NOMO-1 treated with dmso at 0.1 percent for 144 hours (cell line): ENCODE results near the gene ADK.
"Not testable (repeated sequence)": the region's sequence is repeated elsewhere in the genome, so short reads cannot be mapped to it uniquely, and the experiment has no call there.

ENCODE experiments used
- DNase-seq: peaks from one replicate; lab custom pipeline; 2025; ENCODE audit not compliant: unreplicated experiment; lab: John Stamatoyannopoulos, UW

Gene ADK

DNA sequence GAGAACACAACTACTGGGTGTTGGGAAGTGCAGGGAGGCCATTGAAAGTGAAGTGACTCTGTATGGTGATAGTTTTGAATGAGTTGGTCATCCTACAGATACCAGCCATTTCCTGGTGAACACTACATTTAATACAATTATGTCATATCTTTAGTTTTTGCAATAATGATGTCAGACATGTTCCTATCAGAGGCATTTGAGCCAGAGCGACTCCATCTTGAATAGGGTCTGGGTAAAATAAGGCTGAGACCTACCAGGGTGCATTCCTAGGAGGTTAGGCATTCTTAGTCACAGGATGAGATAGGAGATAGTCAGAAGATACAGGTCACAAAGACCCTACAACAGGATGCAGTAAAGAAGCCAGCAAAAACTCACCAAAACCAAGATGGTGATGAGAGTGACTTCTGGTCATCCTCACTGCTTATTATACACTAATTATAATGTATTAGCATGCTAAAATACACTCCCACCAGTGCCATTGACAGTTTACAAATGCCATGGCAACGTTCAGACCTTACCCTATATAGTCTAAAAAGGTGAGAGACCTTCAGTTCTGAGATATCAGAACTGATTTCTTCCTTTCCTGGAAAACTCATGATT lies 28.2 kb downstream of the ADK start:
- no peak for DNase-seq

- DNase-seq: no peak
These were observed 35.7 kb downstream of the ADK start for GRCh38 chr10:74186678-74187077.

DNA sequence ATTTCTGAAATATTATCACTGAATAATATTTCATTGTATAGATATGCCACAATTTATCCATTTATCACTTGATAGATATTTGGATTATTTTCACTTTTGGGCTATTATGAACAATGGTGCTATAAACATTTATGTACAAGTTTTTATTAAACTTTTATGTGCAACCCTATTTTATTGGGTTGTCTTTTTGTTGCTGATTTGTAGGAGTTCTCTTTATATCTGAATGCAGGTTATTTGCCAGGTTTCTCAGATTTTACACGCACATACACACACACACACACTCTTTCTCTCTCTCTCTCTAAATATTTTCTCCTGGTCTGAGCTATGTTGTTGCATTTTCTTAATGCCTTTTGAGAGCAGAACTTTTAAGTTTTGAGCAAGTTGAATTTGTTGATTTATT lies 36.2 kb downstream of the ADK start:
- DNase-seq: no peak

DNA sequence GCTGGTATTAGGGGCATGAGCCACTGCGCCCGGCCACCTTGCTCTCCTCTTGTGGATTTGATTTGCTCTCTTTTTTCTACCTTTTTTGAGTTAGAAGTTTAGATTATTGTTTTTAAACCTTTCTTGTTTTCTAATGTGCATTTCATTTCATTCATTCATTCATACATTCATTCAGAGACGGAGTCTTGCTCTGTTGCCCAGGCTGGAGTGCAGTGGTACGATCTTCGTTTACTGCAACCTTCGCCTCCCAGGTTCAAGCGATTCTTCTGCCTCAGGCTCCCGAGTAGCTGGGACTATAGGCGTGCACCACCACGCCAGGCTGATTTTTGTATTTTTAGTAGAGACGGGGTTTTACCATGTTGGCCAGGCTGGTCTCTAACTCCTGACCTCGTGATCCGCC lies 37.6 kb downstream of the ADK start:
- not testable (repeated sequence) for DNase-seq

DNA sequence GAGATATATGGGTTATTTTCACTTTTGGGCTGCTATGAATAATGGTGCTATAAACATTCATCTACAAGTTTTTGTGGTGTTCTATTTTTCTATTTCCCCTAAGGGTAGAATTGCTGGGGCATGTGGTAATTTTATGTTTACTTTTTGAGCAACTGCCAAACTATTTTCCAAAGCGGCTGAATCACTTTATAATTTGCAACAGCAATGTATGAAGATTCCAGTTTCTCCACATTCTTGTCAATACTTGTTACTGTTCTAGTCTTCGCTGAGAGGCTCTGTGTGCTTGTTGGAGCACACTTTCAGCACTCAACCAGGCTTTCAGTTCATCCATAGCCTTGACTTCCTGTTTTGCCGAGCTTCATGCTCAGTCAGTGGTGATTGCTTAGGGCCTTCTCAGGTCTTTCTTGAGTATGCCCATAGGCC lies 39.0 kb downstream of the ADK start:
- peak; percentile 61 for DNase-seq

GRCh38 chr10:74190494-74190893 lies 39.5 kb downstream of the ADK start:
- DNase-seq: no peak

GRCh38 chr10:74194545-74194944 lies 43.5 kb downstream of the ADK start:
- no peak for DNase-seq

- no peak for DNase-seq
These were observed 44.0 kb downstream of the ADK start for GRCh38 chr10:74194999-74195398.

DNA sequence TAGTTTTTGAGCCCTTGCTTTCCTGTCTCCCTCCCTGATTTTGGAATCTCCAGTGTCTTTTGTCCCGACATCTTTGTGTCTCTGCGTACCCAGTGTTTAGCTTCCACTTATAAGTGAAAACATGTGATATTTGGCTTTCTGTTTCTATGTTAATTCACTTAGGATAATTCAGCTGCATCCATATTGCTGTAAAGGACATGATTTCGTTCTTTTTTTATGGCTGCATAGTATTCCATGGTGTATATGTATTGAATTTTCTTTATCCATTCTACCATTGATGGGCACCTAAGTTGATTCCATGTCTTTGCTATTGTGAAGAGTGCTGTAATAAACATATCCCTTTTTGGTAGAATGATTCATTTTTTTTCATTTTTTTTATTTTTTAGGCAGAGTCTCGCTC lies 48.3 kb downstream of the ADK start:
- DNase-seq: no peak

- DNase-seq: no peak
These were observed 51.3 kb downstream of the ADK start for GRCh38 chr10:74202356-74202755.

DNA sequence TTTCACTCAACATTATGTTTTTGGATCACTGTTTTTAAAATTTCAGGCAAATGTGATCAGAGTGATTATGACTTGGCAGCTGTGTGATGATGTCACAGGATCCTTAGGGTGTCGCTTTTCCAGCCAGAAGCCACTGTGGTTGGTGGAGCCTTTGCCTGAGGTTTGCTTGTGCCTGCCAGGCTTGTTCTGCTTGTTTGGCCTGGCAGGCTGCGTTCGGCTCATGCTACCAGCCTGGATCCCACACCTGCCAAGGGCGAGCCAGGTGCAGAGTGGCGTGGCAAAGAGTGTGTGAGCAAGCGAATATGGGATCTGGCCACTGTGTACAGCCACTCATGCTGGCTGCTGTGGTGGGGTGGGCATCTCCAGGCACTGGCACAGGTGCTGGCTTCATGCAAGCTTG lies 55.7 kb downstream of the ADK start:
- DNase-seq: no peak

- DNase-seq: no peak
These were observed 56.9 kb downstream of the ADK start for GRCh38 chr10:74207691-74208480.

DNA sequence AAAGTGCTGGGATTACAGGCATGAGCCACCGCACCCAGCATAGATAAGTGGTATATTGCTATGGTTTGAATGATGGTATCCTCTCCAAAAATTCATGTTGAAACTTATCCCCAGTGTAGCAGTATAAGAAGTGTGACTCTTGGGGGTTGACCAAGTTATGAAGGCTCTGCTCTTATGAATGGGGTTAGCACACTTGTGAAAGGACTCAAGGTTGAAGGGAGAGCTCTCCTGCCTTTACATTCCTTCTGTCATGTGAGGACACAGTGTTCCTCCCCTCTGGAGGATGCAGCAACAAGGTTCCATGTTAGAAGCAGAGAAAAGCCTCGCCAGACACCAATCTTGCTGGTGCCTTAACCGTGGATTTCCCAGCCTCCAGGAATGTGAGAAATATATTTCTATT lies 58.0 kb downstream of the ADK start:
- DNase-seq: no peak

GRCh38 chr10:74213019-74213418 lies 62.0 kb downstream of the ADK start:
- DNase-seq: no peak

DNA sequence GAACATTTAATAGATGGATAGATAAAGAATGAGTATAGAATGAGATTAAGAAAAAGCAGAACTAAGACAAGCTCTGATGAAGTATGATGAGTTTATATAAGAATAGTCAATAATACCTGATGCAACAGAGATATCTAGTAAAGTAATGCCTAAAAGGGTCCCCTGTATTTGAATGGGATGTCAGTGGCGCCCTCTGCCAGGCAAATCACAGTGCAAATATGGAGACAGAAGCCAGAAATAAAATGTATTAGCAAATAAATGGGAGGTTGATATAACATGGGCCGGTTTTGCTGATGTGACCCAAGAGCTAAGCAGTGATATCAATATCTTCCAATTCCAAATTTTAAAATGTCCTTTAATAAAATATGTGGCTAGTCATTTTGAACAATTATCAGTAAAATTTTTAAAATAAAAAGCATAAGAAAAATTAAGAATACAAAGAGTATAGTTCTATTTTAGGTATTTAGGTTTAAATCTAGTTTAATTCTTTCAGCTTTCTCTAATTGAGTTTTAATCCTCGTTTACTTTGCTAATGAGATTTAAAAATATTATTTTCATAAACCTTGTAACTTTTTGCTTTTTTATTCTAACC lies 62.6 kb downstream of the ADK start:
- no peak for DNase-seq

DNA sequence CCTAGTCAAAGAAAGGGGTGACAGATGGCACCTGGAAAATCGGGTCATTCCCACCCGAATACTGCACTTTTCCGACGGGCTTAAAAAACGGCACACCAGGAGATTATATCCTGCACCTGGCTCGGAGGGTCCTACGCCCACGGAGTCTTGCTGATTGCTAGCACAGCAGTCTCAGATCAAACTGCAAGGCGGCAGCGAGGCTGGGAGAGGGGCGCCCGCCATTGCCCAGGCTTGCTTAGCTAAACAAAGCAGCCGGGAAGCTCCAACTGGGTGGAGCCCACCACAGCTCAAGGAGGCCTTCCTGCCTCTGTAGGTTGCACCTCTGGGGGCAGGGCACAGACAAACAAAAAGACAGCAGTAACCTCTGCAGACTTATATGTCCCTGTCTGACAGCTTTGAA lies 66.1 kb downstream of the ADK start:
- not testable (repeated sequence) for DNase-seq

DNA sequence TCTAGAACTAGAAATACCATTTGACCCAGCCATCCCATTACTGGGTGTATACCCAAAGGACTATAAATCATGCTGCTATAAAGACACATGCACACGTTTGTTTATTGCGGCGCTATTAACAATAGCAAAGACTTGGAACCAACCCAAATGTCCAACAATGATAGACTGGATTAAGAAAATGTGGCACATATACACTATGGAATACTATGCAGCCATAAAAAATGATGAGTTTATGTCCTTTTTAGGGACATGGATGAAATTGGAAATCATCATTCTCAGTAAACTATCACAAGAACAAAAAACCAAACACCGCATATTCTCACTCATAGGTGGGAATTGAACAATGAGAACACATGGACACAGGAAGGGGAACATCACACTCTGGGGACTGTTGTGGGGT lies 71.4 kb downstream of the ADK start:
- not testable (repeated sequence) for DNase-seq

GRCh38 chr10:74223755-74224529 lies 72.9 kb downstream of the ADK start:
- DNase-seq: no peak

DNA sequence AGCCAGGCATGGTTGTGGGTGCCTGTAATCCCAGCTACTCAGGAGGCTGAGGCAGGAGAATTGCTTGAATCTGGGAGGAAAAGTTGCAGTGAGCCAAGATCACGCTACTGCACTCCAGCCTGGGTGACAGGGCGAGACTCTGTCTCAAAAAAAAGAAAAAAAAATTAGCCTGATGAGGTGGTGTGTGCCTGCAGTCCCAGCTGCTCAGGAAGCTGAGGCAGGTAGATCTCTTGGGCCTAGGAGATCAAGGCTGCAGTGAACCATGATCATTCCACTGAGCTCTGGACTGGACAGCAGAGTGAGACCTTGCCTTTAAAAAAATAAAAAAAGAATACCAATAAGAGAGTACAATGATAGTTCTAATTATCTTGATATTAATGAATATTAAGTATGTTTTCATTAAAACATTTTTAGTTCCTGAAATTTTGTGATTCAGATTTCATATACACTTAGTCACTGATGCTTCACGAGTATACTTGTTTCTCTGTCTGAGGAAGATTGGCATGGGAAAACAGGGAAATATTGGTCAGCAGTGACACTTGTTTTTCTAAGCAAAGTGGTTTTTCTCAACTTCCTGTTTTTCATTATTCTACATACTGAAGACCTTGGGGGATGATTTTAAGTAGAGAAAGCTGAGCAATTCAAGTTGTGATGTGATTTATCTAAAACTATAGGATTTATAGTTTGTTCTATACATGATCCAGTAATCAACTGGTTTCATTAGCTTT lies 76.8 kb downstream of the ADK start:
- no peak for DNase-seq

DNA sequence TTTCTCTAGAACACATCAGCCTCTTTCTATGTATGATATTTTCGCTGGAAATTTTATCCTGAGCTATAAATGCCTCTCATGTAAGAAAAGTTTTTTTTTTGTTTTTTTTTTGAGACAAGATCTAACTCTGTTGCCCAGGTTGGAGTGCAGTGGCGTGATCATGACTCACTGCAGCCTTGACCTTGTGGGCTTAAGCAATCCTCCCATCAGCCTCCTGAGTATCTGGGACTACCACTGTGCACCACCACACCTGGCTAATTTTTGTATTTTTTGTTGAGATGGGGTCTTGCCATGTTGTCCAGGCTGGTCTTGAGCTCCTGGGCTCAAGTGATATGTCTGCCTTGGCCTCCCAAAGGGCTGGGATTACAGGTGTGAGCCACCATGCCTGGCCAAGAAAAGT lies 80.4 kb downstream of the ADK start:
- no peak for DNase-seq

GRCh38 chr10:74233281-74233680 lies 82.3 kb downstream of the ADK start:
- DNase-seq: no peak
